ENCODE measurements around the gene SIK2.

Gene SIK2

GRCh38 chr11:111581341-111581740 is 20.9 kb upstream of the SIK2 start:
- no peak for DNase-seq

GRCh38 chr11:111582163-111582562 is 20.1 kb upstream of the SIK2 start:
- DNase-seq, result no peak

- no peak for DNase-seq
These were observed 19.4 kb upstream of the SIK2 start for GRCh38 chr11:111582881-111583280.

- DNase-seq, result no peak
These were observed 16.9 kb upstream of the SIK2 start for GRCh38 chr11:111585371-111585770.

DNA sequence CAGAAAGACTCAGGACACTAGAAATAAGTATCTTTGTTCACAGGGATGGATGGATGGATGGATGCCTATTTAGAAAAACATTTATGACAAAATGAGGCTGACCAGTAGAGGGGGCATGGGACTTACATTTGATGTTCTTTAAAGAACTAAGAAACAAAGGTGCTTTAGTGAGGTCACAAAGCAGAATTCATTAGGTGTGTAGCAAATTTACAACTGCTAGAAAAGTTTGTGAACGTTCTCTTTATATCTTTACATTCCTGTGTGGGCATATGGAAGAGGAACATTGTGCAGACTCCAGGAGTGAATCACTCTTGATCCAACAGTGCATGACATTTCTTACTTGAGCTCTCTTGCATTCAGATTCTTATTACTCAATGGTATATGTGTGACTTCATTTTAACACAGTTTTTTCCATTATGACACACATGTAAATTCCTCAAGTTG is 15.8 kb upstream of the SIK2 start:
- peak in 2 of 56 donors; percentile 6 to 22 for DNase-seq

GRCh38 chr11:111589114-111589513 is 13.1 kb upstream of the SIK2 start:
- no peak for DNase-seq

DNA sequence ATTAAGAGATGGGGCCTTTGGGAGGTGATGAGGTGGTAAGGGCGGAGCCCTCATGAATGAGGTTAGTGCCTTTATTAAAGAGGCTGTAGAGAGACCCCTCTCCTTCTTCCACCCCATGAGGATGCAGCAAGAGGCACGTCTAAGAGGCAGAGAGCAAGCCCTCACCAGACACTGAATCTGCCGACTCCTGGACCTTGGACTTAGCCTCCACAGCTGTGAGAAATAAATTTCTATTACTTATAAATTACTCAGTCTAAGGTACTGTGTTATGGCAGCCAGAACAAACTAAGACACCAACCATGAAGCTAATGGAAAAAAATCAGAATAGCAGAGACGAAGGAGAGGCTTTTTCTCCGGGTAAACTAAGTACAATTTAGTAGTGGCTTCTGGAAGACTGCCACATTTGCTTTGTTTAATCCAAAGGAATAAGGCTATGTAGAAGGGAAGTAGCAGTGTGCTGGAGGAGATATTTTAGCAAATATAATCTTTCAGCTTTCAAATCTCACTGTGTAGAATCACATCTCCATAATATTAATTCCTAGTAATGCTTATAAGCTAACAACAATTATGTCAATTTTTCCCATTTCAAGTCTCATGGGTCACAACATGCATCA is 12.3 kb upstream of the SIK2 start:
- DNase-seq, result no peak

- DNase-seq, result peak in 3 of 56 donors; percentile 3 to 10 (median 8)
These were observed 10.9 kb upstream of the SIK2 start for GRCh38 chr11:111591187-111591960.

DNA sequence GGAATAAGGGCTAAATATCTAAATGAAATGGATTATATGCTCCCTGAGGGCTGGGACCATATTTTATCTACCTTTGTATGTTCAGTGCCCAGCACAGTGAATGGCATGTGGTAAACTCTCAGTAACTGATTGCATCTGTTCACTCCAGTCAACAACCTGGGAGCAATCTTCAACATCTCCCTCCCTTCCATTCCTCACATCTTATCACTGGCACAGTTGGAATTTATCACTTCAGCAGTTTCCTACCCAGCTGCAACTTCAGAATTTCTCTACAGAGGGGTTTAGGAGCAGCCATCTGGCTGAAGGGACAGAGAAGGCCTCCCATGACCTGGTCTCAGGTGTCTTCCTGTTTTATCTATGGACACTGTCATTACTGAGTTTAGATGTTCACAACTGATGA is 9.8 kb upstream of the SIK2 start:
- no peak for DNase-seq

- DNase-seq, result no peak
These were observed 5.9 kb upstream of the SIK2 start for GRCh38 chr11:111596319-111596718.

GRCh38 chr11:111598148-111598547 is 4.1 kb upstream of the SIK2 start:
- DNase-seq, result no peak

GRCh38 chr11:111598559-111598958 is 3.7 kb upstream of the SIK2 start:
- peak in 3 of 56 donors; percentile 11 to 25 (median 22) for DNase-seq

DNA sequence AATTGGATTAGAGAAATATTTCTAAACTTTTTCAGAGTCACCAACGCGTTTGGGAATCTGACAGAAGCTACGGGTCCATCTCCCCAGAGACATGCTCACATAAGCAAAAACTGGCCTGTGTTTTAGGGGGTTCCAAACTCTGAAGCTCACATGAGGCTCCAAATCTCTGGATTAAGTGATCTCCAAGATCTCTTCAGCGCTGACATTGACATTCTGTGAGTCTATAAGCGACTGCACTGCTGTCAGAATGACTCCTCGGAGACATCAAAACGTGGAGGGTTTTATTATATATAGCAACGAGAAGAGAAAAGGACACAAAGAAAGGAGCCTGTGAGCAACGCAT is 642 bp upstream of the SIK2 start:
- DNase-seq, result no peak

- DNase-seq, result peak in 49 of 56 donors; percentile 10 to 75 (median 60)
These were observed 789 bp downstream of the SIK2 start for GRCh38 chr11:111602865-111603610.

- no peak for DNase-seq
These were observed 1.4 kb downstream of the SIK2 start for GRCh38 chr11:111603611-111604130.

GRCh38 chr11:111604392-111605009 is 2.3 kb downstream of the SIK2 start:
- peak in 1 of 56 donors; percentile 20 for DNase-seq

DNA sequence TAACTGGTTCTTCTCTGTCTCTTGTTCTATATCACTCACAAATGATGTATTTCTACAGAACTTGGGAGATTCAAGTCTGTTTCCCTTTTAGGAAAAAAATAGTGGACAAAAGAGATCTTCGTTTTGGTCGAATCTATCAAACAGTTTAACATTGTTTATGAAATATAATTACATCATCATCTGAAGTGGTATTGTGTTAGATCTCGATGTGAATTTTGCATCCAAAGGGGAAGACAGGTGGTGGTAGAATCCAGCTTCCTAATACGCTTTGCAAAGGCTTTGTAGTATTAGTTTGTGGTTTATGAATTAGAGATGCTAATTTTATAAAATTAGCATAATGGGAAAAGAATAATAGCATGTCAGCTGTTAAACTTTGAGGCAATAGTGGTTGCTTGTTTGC is 3.4 kb downstream of the SIK2 start:
- no peak for DNase-seq

GRCh38 chr11:111606986-111607385 is 4.7 kb downstream of the SIK2 start:
- DNase-seq, result no peak

- no peak for DNase-seq
These were observed 5.5 kb downstream of the SIK2 start for GRCh38 chr11:111607751-111608150.

DNA sequence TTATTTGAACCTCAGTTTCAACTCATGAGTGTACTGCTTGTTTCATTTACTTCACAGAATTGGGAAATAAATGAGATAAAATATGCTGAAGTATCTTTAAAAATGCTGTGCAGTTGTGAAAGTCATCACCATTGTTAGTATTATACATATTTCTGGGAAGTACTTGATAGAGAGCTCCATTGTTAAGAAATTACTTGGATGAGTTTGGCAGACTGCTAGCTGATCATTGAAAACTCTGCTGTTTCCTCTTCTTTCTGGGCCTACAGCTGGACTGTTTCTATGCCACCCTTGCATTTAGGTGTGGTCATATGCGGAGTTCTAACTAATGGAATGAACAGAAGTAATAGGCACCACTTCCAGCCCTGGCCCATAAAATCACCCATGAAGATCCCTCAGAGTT is 10.0 kb downstream of the SIK2 start:
- DNase-seq, result no peak

DNA sequence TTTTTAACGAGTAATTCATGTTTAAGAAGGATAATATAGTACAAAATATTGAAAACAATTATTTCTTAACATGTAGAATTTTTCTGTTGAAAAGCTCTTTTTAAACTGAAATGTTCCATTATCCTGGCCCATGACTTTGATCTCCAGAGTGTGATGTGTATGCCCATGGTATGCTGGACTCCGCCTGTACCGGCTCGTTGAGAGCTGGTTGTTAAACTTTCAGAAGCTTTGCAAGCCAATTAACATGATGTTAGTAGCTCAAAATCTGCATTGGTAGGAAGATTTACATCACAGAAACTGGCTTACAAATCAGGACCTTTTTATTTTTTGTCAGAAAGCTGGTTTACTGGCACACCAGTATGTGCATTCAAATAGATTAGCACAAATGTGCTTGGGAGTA is 15.0 kb downstream of the SIK2 start:
- no peak for DNase-seq

DNA sequence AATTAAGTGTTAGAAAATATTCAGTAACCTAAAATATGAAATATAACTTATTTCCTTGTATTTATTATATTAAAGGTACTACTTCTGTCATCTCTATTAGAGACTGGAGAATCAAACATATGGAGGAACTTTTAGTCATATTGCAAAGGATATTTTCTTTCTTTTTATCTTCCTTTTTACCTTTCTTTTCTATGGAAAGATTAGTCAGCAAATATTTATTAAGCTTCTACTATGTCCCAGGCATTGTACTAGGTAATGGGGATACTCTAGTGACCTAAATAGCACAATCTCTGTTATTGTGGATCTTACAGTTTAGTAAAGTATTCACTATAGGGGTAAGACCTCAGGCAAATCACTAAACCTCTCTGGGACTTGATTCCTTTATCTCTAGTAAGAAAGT is 18.3 kb downstream of the SIK2 start:
- no peak for DNase-seq
